ENCODE data around the gene NTN1. TPM values are rescaled to one million over a fixed set of nuclear protein-coding genes. Genes with fewer than 3 reads are reported as not detected.

The NTN1 gene
- total RNA-seq, 1 experiment from 2014 or later: 17.7 TPM

- no peak overlapping the region for H3K4me2 ChIP-seq
- POLR2A ChIA-PET (ENCODE audit: unreplicated experiment): no interaction called here
- intact Hi-C loops (cut with micrococcal nuclease; ENCODE audit: unreplicated experiment): loop anchor here (5.0 kb wide), 1 partner anchor 288 kb away; no protein-coding TSS in a partner anchor
- CTCF ChIA-PET: no interaction called here
- no peaks in the 10 kb centered on the region for H3K36me3 ChIP-seq (ENCODE audit: low read depth)
- H4K20me1 ChIP-seq (ENCODE audit: insufficient read depth): no peaks in the 10 kb centered on the region
- no peaks in the 10 kb centered on the region for H3K4me1 ChIP-seq (replicated peaks; ENCODE audit: insufficient read depth)
- no peak for DNase-seq
- no peak overlapping the region for H2AFZ ChIP-seq
- no peak overlapping the region for H3K27ac ChIP-seq
- no peaks in the 10 kb centered on the region for H3K9me3 ChIP-seq (ENCODE audit: insufficient read depth, low read depth)
- no peaks in the 10 kb centered on the region for H3K9me2 ChIP-seq (ENCODE audit: insufficient read depth)
- no peak for TF ChIP-seq EZH2 (IDR thresholded peaks at IDR 0.05; ENCODE audit: low read depth)
- no peak for TF ChIP-seq CTCF (conservative IDR thresholded peaks at IDR 0.05)
- no peaks in the 10 kb centered on the region for H3F3A ChIP-seq (ENCODE audit: insufficient read depth, low read depth)
- H3K4me3 ChIP-seq: no peak overlapping the region
- BruUV-seq (replicated peaks): no TSS peak
- H3K79me2 ChIP-seq (ENCODE audit: low read depth): no peaks in the 10 kb centered on the region
- no peaks in the 10 kb centered on the region for H3K27me3 ChIP-seq (ENCODE audit: insufficient read depth, low read depth)
Measured at GRCh38 chr17:9174779-9175574, 153.7 kb downstream of the NTN1 start.

- H4K20me1 ChIP-seq (ENCODE audit: insufficient read depth): no peaks in the 10 kb centered on the region
Measured at GRCh38 chr17:9175700-9176467, 154.6 kb downstream of the NTN1 start.

More at GRCh38 chr17:9175700-9176467, 154.6 kb downstream of the NTN1 start:
- H3F3A ChIP-seq (ENCODE audit: insufficient read depth, low read depth): no peaks in the 10 kb centered on the region
- ChIA-PET CTCF (no interaction called here), POLR2A (ENCODE audit: unreplicated experiment) (interaction anchor here (0.6 kb wide), 1 partner anchor 20 kb away, joined by 4 read pairs; no protein-coding TSS in a partner anchor)
- H3K27ac ChIP-seq: no peak overlapping the region
- no TSS peak for BruUV-seq (replicated peaks)
- H3K27me3 ChIP-seq (ENCODE audit: insufficient read depth, low read depth): no peaks in the 10 kb centered on the region
- H3K79me2 ChIP-seq (ENCODE audit: low read depth): no peaks in the 10 kb centered on the region
- no peak overlapping the region for H3K4me2 ChIP-seq
- no peaks in the 10 kb centered on the region for H3K9me3 ChIP-seq (ENCODE audit: insufficient read depth, low read depth)
- DNase-seq: no peak
- no peaks in the 10 kb centered on the region for H3K9me2 ChIP-seq (ENCODE audit: insufficient read depth)
- H2AFZ ChIP-seq: no peak overlapping the region
- TF ChIP-seq EZH2 (IDR thresholded peaks at IDR 0.05; ENCODE audit: low read depth) (no peak), CTCF (conservative IDR thresholded peaks at IDR 0.05) (no peak)
- no peaks in the 10 kb centered on the region for H3K4me1 ChIP-seq (replicated peaks; ENCODE audit: insufficient read depth)
- H3K4me3 ChIP-seq: no peak overlapping the region
- no peaks in the 10 kb centered on the region for H3K36me3 ChIP-seq (ENCODE audit: low read depth)
- intact Hi-C loops (cut with micrococcal nuclease; ENCODE audit: unreplicated experiment): loop anchor here (5.0 kb wide), 1 partner anchor 289 kb away; no protein-coding TSS in a partner anchor

All from PC-9 (cell line).